Activated T-cell treated with anti-CD3 and anti-CD28 coated beads for 1 hour (primary cell): ENCODE data around the gene SETBP1.

Source experiments
- DNase-seq: peaks from one replicate; pipeline ENCODE4 v3.0.0-alpha.2; 2020; ENCODE audit warnings: low read depth

SETBP1 gene

DNA sequence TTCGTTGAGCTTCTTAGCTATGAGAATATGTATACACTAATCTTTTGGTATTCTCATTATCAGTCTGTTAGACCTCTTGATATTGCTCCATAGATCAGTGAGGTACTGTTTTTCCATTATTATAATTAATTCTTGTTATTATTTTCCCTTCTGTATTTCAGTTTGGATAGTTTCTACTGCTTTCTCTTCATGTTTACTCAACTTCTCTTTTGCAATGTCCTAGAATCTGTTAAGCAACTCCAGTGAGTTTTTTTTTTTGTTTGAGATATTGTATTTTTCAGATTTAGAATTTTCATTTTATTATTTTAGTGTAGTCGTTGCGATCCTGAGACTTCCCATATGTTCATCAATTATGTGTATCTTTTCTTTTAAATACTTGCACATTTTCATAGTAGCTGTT is 260.8 kb downstream of the SETBP1 start:
- DNase-seq, result no peak

DNA sequence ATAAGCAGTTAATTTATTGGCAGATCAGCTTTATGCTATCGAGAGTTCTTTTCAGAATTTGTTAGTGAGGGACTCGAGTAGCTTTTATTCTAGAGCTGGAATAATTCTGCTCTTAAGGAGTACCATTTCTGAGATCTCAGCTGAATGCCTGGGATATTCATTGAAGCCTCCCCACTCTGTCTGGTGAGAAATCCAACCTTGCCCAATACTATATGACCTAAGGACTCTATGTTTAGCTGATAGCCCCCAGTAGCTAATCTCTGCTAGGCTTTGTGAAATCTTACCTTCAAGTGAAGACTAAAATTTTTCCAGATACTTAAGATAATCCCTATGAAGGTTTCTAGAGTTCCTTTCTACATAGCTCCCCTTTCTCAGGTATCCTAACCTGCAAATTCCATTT is 261.4 kb downstream of the SETBP1 start:
- DNase-seq, result no peak

DNA sequence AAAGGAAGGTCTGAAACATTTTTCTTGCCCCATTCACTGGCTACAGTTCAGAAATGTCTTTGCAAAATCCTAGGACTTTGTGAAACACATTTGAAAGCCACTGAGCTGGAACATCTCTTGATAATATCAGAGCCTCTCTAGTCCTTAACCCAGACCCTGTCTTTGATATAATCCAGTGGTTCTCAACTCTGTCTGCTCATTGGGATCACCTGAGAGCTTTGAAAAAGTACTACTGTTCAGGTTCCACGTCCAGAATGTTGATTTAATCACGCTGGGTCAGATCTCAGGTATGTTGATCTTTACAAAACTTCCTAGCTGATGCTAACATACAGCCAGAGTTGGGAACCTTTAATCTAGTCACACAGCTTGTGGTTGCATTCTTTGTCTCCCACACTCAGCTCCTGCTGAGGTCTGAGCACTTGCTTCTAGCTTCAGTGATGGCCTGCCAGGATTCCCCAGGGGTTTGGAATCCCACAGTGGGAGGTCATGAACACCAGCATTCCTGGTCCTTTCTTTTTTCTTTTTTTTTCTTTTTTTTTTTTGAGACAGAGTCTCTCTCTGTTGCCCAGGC is 262.7 kb downstream of the SETBP1 start:
- no peak for DNase-seq

DNA sequence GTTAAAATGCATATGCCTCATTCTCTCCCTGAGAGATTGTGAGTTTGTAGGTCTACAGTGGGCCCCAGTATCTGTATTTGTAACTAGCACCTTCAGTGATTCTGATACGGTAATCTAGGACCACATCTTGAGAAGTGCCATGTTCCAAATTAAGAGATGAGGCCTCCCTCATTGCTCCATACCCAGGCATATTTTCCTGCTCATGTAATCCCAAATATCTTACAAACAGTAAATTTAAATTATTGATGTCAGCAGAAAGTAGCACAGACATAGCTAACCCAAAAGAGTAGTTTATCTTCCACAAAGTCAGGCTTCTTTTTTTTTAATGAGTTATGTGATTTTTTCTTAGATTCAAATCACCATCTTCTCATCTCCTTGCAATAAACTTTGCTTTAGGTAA is 263.8 kb downstream of the SETBP1 start:
- no peak for DNase-seq

DNA sequence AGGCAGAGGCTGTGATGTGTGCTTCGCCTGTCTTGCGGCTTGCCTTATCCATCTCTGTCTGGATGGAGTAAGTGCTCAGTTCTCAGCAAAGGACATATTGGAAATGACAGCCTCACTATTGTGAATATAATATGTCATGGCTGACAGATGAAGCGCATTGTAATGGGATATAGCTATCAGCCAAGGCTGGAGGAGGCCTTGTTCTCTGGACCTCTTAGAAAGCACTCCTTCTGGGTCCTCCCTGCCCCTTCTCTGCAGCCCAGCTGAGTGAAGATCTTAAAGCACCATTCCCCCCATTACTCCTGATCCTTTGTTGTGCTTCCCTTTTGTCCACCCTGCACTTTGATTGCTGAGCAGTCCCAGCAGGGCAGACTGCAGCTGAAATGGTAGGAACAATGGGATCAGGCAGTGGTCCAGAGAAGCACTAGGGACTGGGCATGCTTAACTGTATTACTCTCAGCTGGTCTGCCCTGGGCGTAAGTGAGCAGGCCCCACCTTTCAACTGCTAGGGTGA is 265.3 kb downstream of the SETBP1 start:
- DNase-seq, result no peak

DNA sequence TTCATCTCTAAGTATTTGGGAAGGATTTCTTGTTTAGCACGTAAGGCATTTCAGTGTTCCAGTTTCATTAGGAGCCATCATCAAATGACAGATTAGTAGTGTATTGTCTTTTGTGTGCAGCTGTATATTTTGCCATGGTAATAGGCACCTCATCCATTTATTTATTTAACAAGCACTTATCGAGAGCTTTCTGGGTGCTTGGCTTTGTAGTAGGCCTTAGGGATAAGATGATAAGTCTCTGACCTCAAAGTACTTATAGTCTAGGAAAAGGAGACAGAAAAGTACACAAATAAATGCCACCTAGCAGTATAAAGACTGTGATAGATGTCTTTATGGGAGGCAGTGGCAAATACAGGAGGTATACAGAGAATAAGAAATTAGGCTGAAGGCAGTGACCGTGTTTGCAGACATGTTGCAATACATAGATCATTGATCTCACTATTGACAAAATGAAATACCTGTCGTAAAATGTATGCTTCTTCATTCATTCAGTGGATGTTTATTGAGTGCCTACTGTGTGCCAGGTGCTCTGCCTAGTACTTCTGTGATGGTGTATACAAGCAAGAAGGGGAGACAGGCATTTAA is 265.9 kb downstream of the SETBP1 start:
- no peak for DNase-seq

DNA sequence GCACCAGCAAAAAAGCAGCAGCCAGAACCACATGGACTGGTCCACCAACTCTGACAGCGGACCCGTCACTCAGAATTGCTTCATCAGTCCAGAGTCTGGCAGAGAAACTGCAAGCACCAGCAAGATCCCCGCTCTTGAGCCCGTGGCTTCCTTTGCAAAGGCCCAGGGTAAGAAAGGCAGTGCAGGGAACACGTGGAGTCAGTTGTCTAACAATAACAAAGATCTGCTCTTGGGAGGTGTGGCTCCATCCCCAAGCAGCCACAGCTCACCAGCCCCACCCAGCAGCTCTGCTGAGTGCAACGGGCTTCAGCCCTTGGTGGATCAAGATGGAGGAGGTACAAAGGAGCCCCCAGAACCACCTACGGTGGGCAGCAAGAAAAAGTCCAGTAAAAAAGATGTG is 269.3 kb downstream of the SETBP1 start:
- DNase-seq, result no peak

DNA sequence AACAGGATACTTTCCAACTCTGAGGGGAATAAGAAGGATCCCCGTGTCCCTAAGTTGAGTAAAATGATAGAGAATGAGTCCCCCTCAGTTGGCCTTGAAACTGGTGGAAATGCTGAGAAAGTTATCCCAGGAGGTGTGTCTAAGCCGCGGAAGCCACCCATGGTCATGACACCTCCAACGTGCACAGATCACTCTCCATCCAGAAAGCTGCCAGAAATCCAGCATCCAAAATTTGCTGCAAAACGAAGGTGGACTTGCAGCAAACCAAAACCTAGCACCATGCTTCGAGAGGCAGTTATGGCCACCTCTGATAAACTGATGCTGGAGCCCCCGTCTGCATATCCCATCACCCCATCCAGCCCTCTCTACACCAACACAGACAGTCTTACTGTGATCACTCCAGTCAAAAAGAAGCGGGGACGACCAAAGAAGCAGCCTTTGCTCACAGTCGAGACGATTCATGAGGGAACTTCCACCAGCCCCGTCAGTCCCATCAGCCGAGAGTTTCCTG is 270.1 kb downstream of the SETBP1 start:
- no peak for DNase-seq

DNA sequence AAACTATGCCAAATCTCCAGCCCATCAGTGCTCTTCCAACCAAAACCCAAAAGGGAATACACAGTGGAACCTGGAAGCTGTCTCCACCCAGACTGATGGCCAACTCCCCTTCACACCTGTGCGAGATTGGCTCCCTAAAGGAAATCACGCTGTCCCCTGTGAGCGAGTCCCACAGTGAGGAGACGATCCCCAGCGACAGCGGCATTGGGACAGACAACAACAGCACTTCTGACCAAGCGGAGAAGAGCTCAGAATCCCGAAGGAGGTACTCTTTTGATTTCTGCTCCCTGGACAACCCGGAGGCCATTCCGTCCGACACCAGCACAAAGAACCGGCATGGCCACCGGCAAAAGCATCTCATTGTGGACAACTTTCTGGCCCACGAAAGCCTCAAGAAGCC is 271.1 kb downstream of the SETBP1 start:
- no peak for DNase-seq

DNA sequence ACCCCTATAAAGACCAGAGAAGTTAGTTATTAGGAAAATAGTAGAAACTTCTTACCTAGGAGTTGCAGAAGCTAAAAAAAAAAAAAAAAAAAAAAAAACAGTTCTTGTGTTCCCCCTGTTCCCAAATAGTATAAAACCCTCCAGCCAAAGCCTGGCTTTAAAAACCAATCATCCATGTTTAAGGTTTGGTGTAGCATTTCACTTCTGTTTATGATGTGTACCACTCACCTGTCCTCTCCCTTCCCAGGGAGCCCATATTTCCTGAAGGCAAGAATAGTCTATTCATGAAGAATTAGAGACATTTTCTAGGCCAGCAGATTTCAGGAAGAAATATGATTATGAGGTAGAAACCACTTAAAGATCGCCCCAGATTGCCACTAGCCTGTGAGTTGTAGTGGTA is 273.6 kb downstream of the SETBP1 start:
- DNase-seq, result no peak

DNA sequence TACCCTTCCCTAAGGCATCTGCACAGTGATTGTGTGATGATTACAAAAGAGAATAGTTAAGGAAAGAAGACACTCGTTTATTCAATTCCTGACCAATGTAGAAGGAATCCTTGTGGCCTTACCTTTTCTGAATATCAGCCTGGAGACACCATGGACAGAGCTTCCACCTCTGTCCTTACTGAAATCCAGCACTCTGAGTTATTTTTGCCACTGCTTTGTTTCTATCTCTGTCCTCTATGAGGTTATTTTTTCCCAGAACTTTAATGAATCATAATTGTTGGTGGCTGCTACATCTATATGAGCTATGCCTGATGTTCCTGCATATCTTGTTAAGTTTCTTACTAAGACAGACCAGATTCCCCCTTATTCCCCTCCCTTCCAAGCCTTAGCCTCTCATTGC is 275.1 kb downstream of the SETBP1 start:
- DNase-seq, result no peak

DNA sequence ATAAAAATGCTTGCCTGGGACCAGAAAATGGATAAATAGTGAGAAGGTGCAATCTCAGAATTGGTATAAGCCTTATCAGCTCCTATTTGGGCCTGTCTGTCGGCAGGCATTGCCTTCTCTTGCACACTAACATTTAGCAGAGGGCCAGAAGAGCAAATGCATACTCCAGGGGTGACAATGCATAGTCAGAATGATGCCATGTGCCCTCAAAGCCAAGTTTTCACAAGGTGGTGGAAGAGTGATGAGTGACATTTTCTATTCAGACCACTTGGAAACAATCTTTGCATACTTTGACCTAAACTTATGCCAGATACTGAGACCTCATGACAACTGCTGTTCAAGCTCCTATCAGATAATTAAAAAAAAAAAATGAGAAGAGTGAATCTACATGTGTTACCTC is 276.3 kb downstream of the SETBP1 start:
- DNase-seq, result no peak

DNA sequence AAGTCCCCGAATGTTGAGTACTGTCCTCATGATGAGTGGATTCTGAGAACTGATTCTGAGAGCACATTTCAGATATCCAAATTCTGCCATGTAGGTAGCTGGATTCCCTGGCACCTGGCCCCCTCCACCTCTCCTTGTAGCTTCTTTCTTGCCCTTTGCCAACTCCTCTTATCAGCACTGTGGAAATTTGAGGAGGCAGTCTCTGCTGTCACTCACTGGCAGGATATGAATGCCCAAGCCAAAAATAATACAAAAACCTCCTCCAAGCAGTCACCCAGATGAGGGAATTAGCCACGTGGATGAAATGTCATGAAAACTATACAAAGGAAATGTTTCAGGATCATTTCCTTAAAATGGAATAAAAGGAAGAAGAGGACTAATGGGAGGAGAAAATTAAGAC is 276.8 kb downstream of the SETBP1 start:
- no peak for DNase-seq

DNA sequence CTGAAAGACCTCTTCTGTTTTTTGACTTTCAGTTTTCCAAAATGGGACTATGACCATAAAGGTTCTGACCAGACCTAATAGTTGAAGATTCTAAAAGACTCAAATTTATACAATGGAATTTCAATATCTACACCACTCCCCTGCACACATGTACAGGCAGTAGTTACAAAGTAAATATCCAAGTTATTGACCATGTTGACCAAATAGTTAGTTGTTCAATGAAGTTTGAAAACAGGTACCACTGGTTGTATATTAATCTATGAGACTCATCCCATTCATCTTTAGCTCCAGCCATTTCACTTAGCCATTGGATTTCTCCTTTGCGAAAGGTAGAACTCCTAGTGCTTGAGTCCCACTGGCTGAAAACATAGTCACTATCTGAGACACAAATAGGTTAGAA is 277.4 kb downstream of the SETBP1 start:
- no peak for DNase-seq

DNA sequence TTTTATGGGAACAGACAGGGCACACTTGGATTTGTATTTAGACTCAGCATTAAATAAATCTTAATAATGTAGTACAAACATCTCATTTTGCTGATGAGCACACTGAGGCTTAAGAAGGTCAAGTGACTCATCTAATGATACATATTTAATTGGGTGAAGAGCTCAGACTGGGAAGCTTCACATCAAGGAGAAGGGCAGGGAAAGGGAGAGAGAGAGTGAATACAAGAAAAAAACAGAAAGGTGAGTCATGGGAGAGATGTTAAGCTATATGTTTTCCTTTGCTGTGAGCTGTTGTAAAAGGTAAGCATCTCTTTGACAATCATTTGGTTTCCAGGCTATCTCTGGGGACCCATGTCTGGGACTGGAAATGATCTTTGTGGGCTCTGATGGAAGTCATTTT is 277.8 kb downstream of the SETBP1 start:
- no peak for DNase-seq

DNA sequence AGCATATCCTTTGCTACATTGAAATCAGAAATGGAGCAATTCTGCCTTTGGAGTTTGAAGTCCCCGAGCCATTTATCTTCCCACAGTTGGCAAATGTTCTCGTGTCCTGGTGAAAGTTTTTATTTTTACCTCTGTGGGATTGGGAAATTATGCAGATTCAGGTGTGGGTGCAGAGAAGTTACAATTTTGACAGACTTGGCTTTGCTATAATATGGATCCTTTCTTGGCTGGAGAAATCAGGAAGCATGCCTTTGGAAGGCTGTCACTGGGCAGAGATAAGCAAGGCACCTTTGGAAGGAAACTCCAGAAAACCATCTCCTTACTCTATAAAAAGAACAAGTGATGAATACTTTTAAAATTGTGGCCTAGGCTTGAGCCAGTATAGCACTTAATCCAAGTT is 278.3 kb downstream of the SETBP1 start:
- DNase-seq, result no peak

DNA sequence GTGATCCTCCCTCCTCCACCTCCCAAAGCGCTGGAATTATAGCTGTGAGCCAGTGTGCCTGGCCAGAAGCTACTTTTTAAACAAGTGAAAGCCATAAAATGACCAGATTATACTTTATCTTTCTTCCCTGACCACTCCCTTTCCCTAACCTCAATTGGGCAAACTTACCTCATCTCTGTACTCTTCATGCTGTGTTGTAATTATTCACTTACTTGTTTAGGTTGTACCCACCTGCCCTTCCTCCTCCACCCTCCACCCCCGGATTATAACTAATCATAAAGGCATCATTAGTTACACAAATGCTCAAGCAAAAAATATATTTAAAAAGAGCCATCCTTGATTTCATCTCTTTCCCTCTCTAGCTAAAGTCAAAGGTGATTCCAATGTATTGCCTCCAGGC is 279.9 kb downstream of the SETBP1 start:
- no peak for DNase-seq

DNA sequence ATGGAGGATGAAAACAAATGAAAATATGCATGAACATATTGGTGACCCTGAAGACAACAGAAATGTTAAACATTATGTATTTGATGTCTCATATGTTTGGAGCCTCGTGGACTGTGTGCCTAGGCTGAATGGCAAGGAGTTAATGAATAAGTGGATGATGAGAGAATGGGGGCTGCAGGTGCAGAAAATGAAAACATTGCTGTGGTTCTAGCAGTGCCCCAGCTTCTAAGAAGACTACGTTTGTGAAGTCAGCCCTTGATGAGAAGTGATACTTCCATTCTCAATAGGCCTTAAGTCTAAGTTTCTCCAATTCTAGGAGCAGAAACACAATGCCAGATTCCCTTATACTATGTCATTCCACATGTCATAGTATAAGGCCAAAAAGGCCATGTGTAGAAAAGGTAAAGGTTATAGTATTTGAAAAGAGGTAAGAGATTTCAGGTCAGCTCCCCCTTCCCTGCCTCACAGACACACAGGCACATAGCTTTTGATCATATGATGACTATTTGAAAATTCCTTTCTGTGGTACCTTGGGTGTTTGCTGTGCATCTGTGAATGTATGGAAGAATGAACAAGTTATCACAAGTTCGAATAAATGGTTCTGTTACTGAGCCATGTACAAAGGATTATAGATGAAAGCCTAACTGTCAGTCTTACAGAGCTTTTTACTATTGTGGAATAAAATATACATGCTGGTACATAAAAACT is 280.8 kb downstream of the SETBP1 start:
- no peak for DNase-seq

DNA sequence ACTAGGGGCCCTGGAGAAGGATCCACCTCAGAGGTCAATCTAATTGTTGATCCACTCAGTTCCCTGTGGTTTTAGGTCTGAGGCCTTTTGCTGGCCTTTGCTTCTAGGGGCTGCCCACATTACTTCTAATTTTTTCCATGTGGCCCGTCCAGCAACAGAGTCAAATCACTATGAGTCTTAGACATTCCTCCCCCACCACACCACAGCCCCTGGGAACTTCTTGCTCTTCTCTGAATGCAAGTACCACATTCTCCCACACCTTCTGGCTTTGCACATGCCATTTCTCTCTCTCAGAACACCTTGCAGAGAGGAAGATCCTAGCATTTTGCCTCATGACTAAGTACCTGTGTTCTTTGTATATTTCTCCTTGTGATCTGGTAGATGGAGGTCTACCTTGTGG is 286.9 kb downstream of the SETBP1 start:
- DNase-seq, result no peak

DNA sequence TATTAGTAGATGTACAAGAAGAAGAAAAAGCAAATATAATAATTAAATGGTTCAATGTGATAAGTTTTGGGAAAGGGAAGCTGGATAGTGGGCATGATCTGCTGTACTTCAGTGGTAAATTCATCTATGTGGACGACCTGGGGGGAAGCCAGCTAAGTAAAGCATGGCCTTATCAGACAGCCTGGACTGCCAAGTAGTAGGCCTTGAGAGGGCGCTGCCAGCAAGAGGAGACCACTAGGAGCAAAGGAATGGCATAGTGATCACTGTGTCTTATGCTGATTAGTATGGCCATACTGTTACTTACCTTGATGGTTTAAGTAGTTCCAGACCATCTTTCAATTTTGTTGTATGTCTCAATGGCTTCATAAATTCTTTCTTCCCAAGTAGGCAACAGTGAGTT is 287.6 kb downstream of the SETBP1 start:
- DNase-seq, result no peak

DNA sequence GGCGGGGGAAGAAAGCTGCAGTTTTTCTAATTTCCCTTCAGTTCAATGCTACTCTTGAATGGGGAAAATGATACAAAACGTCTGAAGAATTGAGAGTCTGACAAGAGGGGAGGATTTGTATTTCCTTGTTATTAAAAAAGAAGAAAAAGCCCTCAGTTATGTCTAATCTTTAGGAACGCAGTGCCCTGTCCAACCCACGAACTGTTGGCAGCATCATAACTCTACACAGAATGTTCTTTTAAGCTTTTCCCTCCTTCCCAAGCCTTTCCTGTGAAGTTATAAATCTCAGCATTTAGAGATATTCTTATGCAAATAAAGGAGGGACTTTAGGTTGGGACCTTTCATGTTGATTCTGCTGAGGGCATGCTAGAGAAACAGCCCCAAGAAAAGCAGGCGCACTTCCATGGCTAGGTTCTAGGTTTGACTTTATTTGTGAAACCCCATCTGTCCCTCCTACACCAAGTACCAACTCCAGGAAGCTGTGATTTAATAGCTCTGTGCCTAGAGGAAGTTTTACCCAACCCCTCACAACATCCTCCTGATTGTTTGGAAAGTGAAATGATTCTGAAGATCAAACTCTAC is 288.6 kb downstream of the SETBP1 start:
- DNase-seq, result no peak

DNA sequence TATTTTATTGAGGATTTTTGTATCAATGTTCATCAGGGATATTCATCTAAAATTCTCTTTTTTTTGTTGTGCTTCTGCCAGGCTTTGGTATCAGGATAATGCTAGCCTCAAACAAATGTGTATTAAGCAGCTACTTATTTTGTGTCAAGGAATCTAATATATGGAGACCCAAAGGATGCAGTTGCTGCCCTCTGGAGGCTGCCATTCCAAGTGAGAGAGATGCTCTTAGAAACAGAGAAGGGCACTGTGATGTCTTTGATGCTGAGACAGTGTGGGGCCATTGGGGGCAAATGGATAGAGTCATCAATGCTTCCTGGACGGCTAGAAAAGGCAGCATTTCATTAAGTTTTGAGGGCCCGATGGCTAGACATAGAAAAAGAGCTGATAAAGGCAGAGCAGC is 292.6 kb downstream of the SETBP1 start:
- DNase-seq, result no peak

DNA sequence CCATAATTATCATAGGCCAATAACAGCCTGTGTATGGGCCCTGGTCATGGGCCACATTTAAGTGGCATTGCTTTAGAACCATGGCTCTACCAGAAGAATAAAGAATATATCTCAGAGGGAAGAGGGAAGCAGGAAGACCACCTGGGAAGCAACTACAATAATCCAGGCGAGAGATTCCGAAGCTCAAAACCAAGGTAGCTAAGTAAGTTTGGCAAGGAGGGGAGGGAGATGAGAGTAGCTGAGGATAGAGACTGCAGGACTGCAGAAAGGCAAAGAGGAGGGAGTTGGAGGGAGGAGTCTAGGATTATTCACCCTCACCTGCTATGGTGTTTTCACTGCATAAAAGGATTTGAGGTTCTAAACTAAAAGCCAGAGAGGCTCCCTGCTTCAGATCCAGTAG is 293.5 kb downstream of the SETBP1 start:
- DNase-seq, result no peak
